ENCODE data around the gene CCDC85C.

Gene CCDC85C

GRCh38 chr14:99636487-99636886 is 32.5 kb upstream of the CCDC85C start:
- no peak overlapping the region for H3K4me3 ChIP-seq (ENCODE audit: low read depth, low read length)
- TF ChIP-seq CTCF (IDR thresholded peaks at IDR 0.05; ENCODE audit: low read depth, low read length), result no peak

GRCh38 chr14:99635116-99635515 is 31.1 kb upstream of the CCDC85C start:
- no peak overlapping the region for H3K4me3 ChIP-seq (ENCODE audit: low read depth, low read length)
- TF ChIP-seq CTCF (IDR thresholded peaks at IDR 0.05; ENCODE audit: low read depth, low read length), result no peak

- H3K4me3 ChIP-seq (ENCODE audit: low read depth, low read length), result no peak overlapping the region
- no peak for TF ChIP-seq CTCF (IDR thresholded peaks at IDR 0.05; ENCODE audit: low read depth, low read length)
These were observed 30.4 kb upstream of the CCDC85C start for GRCh38 chr14:99634443-99634842.

- TF ChIP-seq CTCF (IDR thresholded peaks at IDR 0.05; ENCODE audit: low read depth, low read length), result no peak
- H3K4me3 ChIP-seq (ENCODE audit: low read depth, low read length), result no peak overlapping the region
These were observed 29.9 kb upstream of the CCDC85C start for GRCh38 chr14:99633918-99634317.

- no peak for TF ChIP-seq CTCF (IDR thresholded peaks at IDR 0.05; ENCODE audit: low read depth, low read length)
- H3K4me3 ChIP-seq (ENCODE audit: low read depth, low read length), result no peak overlapping the region
These were observed 29.1 kb upstream of the CCDC85C start for GRCh38 chr14:99633141-99633540.

GRCh38 chr14:99632410-99633035 is 28.5 kb upstream of the CCDC85C start:
- no peak overlapping the region for H3K4me3 ChIP-seq (ENCODE audit: low read depth, low read length)
- TF ChIP-seq CTCF (IDR thresholded peaks at IDR 0.05; ENCODE audit: low read depth, low read length), result no peak

GRCh38 chr14:99630202-99630601 is 26.2 kb upstream of the CCDC85C start:
- no peak for TF ChIP-seq CTCF (IDR thresholded peaks at IDR 0.05; ENCODE audit: low read depth, low read length)
- H3K4me3 ChIP-seq (ENCODE audit: low read depth, low read length), result no peak overlapping the region
